Osteoblast (primary cell): ENCODE data around the gene RASSF4. TPM values are rescaled to one million over a fixed set of nuclear protein-coding genes. Genes with fewer than 3 reads are reported as not detected.
A peak's percentile ranks its signal among the peaks of the same experiment; 100 is the strongest.

Experiments used
- DNase-seq: peaks from one replicate; pipeline ENCODE4 v3.0.0; 2011; ENCODE audit warnings: low spot score, mixed read lengths; ENCODE audit not compliant: insufficient read length; ENCODE audit errors: missing footprints
- H2AFZ ChIP-seq: 2 replicates; pipeline ENCODE4 v1.6.0; 2011; ENCODE audit warnings: mild to moderate bottlenecking, low read length
- H3K27ac ChIP-seq: 2 replicates; pipeline ENCODE4 v1.5.1; 2011; ENCODE audit warnings: mild to moderate bottlenecking, low read depth, low read length, moderate library complexity
- H3K27me3 ChIP-seq: 2 replicates; pipeline ENCODE4 v1.6.0; 2012; ENCODE audit warnings: mild to moderate bottlenecking, control low read depth, inconsistent platforms, low read length, moderate library complexity; ENCODE audit not compliant: insufficient read depth
- H3K36me3 ChIP-seq: 2 replicates; pipeline ENCODE4 v1.5.1; 2011; ENCODE audit warnings: mild to moderate bottlenecking, low read length, control low read depth, moderate library complexity; ENCODE audit not compliant: insufficient read depth
- H3K4me1 ChIP-seq: 2 replicates; pipeline ENCODE4 v1.5.1; 2011; ENCODE audit warnings: mild to moderate bottlenecking, low read length, control low read depth, moderate library complexity; ENCODE audit not compliant: insufficient read depth
- H3K4me2 ChIP-seq: 2 replicates; pipeline ENCODE4 v1.6.0; 2011; ENCODE audit warnings: mild to moderate bottlenecking, low read length; ENCODE audit not compliant: insufficient read depth
- H3K4me3 ChIP-seq: fragments of 200-600 bp; sonication (generic); 3 replicates; pipeline ENCODE4 v1.5.1; 2012; ENCODE audit warnings: mild to moderate bottlenecking, low read length, inconsistent platforms; ENCODE audit not compliant: insufficient read depth
- H3K79me2 ChIP-seq: 2 replicates; pipeline ENCODE4 v1.6.0; 2012; ENCODE audit warnings: mild to moderate bottlenecking, low read length, control low read depth, inconsistent platforms; ENCODE audit not compliant: insufficient read depth
- H3K9me3 ChIP-seq: 2 replicates; pipeline ENCODE4 v1.5.1; 2011; ENCODE audit warnings: low read depth, low read length, control low read depth
- H4K20me1 ChIP-seq: 2 replicates; pipeline ENCODE4 v1.6.0; 2012; ENCODE audit warnings: mild to moderate bottlenecking, low read length, control low read depth; ENCODE audit not compliant: insufficient read depth
- CTCF ChIP-seq: IDR thresholded peaks from 2 replicates; pipeline ENCODE4 v1.5.1; 2011; ENCODE audit warnings: mild to moderate bottlenecking, low read depth, low read length, moderate library complexity; ENCODE audit errors: extremely low read depth
- total RNA-seq: library from RNA; depleted of rRNA; stranded (reverse); fragments of >200 nt; gene quantifications from 2 replicates; pipeline ENCODE4 v1.2.3, GENCODE V29; 2012

The RASSF4 gene
- total RNA-seq, 1 donor = 4.0 TPM

- peak; percentile 45 for DNase-seq
- TF ChIP-seq CTCF = no peak
- peaks cover 11% of the 10 kb centered on the region for H3K4me1 ChIP-seq
- H3K4me2 ChIP-seq = no peak overlapping the region
- H3K9me3 ChIP-seq = no peaks in the 10 kb centered on the region
- no peak overlapping the region for H3K27ac ChIP-seq
- H3K4me3 ChIP-seq = no peak overlapping the region
- H2AFZ ChIP-seq = no peak overlapping the region
- H4K20me1 ChIP-seq = no peaks in the 10 kb centered on the region
- H3K79me2 ChIP-seq = no peaks in the 10 kb centered on the region
- H3K36me3 ChIP-seq = no peaks in the 10 kb centered on the region
- no peaks in the 10 kb centered on the region for H3K27me3 ChIP-seq
Measured at GRCh38 chr10:44930904-44931620, 28.5 kb upstream of the RASSF4 start.

GRCh38 chr10:44931621-44932516 is 27.7 kb upstream of the RASSF4 start:
- no peaks in the 10 kb centered on the region for H3K9me3 ChIP-seq
- no peak for TF ChIP-seq CTCF
- H3K4me1 ChIP-seq = peaks cover 12% of the 10 kb centered on the region
- no peak overlapping the region for H3K4me2 ChIP-seq
- H3K27me3 ChIP-seq = no peaks in the 10 kb centered on the region
- no peak overlapping the region for H2AFZ ChIP-seq
- H3K4me3 ChIP-seq = no peak overlapping the region
- H3K79me2 ChIP-seq = no peaks in the 10 kb centered on the region
- no peaks in the 10 kb centered on the region for H3K36me3 ChIP-seq
- H3K27ac ChIP-seq = no peak overlapping the region
- no peaks in the 10 kb centered on the region for H4K20me1 ChIP-seq
- DNase-seq = peak; percentile 30

GRCh38 chr10:44932517-44933450 is 26.8 kb upstream of the RASSF4 start:
- DNase-seq = peak; percentile 86
- no peaks in the 10 kb centered on the region for H3K9me3 ChIP-seq
- no peaks in the 10 kb centered on the region for H3K79me2 ChIP-seq
- H4K20me1 ChIP-seq = no peaks in the 10 kb centered on the region
- H3K27me3 ChIP-seq = no peaks in the 10 kb centered on the region
- no peak overlapping the region for H3K4me2 ChIP-seq
- H3K27ac ChIP-seq = no peak overlapping the region
- peak overlapping the region; percentile 69 for H2AFZ ChIP-seq
- no peak overlapping the region for H3K4me3 ChIP-seq
- H3K4me1 ChIP-seq = peaks cover 10% of the 10 kb centered on the region
- no peaks in the 10 kb centered on the region for H3K36me3 ChIP-seq
- peak; percentile 97 for TF ChIP-seq CTCF
